Adrenal gland (tissue), 5 donors: Measurements from ENCODE around the gene EIF4E1B.

ENCODE experiments used
- POLR2A ChIP-seq, 2 donors: fragments of 450-650 bp; IDR thresholded peaks; one replicate each; pipeline ENCODE4 v1.6.1; 2017; ENCODE audit warnings: antibody characterized with exemption in 2 of 2, mild to moderate bottlenecking in 2 of 2, moderate library complexity in 1 of 2
- TF ChIP-seq, protein P1 (sequence below), 6 experiments: fragments of 450-650 bp in 4 of 6; fragments of 200-600 bp in 2 of 6; sonication (generic) in 1 of 6; IDR thresholded peaks; 1 replicate in 5 of 6; 2 replicates in 1 of 6; pipeline versions ENCODE4 v1.5.1 to v1.8.0; 2016 to 2021; ENCODE audit warnings: antibody characterized with exemption in 6 of 6, mild to moderate bottlenecking in 2 of 6, moderate library complexity in 1 of 6
- donor health status: DM: no; HTN: no; CAD: no.

DNA sequence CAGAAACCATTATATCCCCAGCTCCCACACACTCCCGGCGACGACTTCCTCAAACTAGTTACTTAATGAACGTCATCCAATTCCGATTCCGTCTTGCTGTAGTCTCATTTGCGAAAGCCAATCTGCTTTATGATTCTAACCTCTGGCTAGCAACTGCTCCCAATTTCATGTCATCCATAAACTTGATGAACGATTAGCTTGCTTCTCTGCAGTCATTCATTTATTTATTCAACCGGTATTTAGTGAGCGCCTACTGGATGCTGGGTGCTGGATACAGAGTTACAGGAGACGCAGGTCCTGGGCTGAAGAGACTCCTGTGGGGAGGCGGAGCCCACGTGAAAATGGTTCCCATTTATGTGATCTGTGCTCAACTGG is 63.0 kb downstream of the EIF4E1B start:
- TF ChIP-seq, protein P1, sequence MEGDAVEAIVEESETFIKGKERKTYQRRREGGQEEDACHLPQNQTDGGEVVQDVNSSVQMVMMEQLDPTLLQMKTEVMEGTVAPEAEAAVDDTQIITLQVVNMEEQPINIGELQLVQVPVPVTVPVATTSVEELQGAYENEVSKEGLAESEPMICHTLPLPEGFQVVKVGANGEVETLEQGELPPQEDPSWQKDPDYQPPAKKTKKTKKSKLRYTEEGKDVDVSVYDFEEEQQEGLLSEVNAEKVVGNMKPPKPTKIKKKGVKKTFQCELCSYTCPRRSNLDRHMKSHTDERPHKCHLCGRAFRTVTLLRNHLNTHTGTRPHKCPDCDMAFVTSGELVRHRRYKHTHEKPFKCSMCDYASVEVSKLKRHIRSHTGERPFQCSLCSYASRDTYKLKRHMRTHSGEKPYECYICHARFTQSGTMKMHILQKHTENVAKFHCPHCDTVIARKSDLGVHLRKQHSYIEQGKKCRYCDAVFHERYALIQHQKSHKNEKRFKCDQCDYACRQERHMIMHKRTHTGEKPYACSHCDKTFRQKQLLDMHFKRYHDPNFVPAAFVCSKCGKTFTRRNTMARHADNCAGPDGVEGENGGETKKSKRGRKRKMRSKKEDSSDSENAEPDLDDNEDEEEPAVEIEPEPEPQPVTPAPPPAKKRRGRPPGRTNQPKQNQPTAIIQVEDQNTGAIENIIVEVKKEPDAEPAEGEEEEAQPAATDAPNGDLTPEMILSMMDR (IDR thresholded peaks at IDR 0.05) = no peak
- no peak for TF ChIP-seq POLR2A (IDR thresholded peaks at IDR 0.05)
